ENCODE results near the gene HSPB1.

The HSPB1 gene

GRCh38 chr7:76342222-76342621 is 39.7 kb downstream of the HSPB1 start (continued):
- TF ChIP-seq, protein P1, sequence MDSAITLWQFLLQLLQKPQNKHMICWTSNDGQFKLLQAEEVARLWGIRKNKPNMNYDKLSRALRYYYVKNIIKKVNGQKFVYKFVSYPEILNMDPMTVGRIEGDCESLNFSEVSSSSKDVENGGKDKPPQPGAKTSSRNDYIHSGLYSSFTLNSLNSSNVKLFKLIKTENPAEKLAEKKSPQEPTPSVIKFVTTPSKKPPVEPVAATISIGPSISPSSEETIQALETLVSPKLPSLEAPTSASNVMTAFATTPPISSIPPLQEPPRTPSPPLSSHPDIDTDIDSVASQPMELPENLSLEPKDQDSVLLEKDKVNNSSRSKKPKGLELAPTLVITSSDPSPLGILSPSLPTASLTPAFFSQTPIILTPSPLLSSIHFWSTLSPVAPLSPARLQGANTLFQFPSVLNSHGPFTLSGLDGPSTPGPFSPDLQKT (IDR thresholded peaks at IDR 0.05; ENCODE audit: borderline replicate concordance, low read depth, low read length): no peak
- TF ChIP-seq, protein P2, sequence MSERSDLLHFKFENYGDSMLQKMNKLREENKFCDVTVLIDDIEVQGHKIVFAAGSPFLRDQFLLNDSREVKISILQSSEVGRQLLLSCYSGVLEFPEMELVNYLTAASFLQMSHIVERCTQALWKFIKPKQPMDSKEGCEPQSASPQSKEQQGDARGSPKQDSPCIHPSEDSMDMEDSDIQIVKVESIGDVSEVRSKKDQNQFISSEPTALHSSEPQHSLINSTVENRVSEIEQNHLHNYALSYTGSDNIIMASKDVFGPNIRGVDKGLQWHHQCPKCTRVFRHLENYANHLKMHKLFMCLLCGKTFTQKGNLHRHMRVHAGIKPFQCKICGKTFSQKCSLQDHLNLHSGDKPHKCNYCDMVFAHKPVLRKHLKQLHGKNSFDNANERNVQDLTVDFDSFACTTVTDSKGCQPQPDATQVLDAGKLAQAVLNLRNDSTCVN (tag by site-specific recombination; optimal IDR thresholded peaks at IDR 0.05): no peak

- ChIA-PET POLR2A (no interaction called here), CTCF (no interaction called here)
- Histone ChIP-seq H3K27ac (ENCODE audit: extremely low read depth, low read depth, low read length) (no peak overlapping the region), H3K36me3 (ENCODE audit: control insufficient read depth in 2 of 2, insufficient read depth in 1 of 2, low read length in 2 of 2) (peaks cover 44 to 52% of the 10 kb centered on the region in 2 experiments), H3K9me3 (ENCODE audit: control insufficient read depth, insufficient read depth, low read depth, low read length) (no peaks in the 10 kb centered on the region), H3K4me3 (ENCODE audit: low read depth, low read length) (no peak overlapping the region), H3K4me1 (ENCODE audit: control insufficient read depth, insufficient read depth, low read length) (no peaks in the 10 kb centered on the region)
- TF ChIP-seq ZNF513 (tag by site-specific recombination; IDR thresholded peaks at IDR 0.05) (no peak), YY1 (tag by site-specific recombination; IDR thresholded peaks at IDR 0.05) (no peak), GFI1B (tag by site-specific recombination; IDR thresholded peaks at IDR 0.05) (no peak), ZNF416 (tag by site-specific recombination; IDR thresholded peaks at IDR 0.05) (no peak), ZNF302 (tag by site-specific recombination; IDR thresholded peaks at IDR 0.05; ENCODE audit: low read depth) (no peak), ZNF311 (tag by site-specific recombination; IDR thresholded peaks at IDR 0.05; ENCODE audit: borderline replicate concordance) (no peak), ZFP3 (tag by site-specific recombination; IDR thresholded peaks at IDR 0.05; ENCODE audit: low read depth) (no peak), HIC1 (tag by site-specific recombination; IDR thresholded peaks at IDR 0.05) (no peak), ZNF561 (tag by site-specific recombination; IDR thresholded peaks at IDR 0.05; ENCODE audit: borderline replicate concordance) (no peak), ZNF777 (tag by site-specific recombination; IDR thresholded peaks at IDR 0.05; ENCODE audit: borderline replicate concordance) (no peak), ZSCAN16 (tag by site-specific recombination; IDR thresholded peaks at IDR 0.05) (no peak)
- TF ChIP-seq, protein P3, sequence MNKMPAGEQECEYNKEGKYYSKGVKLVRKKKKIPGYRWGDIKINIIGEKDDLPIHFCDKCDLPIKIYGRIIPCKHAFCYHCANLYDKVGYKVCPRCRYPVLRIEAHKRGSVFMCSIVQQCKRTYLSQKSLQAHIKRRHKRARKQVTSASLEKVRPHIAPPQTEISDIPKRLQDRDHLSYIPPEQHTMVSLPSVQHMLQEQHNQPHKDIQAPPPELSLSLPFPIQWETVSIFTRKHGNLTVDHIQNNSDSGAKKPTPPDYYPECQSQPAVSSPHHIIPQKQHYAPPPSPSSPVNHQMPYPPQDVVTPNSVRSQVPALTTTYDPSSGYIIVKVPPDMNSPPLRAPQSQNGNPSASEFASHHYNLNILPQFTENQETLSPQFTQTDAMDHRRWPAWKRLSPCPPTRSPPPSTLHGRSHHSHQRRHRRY (tag by site-specific recombination; IDR thresholded peaks at IDR 0.05): no peak
- TF ChIP-seq, protein P4, sequence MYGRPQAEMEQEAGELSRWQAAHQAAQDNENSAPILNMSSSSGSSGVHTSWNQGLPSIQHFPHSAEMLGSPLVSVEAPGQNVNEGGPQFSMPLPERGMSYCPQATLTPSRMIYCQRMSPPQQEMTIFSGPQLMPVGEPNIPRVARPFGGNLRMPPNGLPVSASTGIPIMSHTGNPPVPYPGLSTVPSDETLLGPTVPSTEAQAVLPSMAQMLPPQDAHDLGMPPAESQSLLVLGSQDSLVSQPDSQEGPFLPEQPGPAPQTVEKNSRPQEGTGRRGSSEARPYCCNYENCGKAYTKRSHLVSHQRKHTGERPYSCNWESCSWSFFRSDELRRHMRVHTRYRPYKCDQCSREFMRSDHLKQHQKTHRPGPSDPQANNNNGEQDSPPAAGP (tag by site-specific recombination; IDR thresholded peaks at IDR 0.05): no peak
- TF ChIP-seq, protein P5, sequence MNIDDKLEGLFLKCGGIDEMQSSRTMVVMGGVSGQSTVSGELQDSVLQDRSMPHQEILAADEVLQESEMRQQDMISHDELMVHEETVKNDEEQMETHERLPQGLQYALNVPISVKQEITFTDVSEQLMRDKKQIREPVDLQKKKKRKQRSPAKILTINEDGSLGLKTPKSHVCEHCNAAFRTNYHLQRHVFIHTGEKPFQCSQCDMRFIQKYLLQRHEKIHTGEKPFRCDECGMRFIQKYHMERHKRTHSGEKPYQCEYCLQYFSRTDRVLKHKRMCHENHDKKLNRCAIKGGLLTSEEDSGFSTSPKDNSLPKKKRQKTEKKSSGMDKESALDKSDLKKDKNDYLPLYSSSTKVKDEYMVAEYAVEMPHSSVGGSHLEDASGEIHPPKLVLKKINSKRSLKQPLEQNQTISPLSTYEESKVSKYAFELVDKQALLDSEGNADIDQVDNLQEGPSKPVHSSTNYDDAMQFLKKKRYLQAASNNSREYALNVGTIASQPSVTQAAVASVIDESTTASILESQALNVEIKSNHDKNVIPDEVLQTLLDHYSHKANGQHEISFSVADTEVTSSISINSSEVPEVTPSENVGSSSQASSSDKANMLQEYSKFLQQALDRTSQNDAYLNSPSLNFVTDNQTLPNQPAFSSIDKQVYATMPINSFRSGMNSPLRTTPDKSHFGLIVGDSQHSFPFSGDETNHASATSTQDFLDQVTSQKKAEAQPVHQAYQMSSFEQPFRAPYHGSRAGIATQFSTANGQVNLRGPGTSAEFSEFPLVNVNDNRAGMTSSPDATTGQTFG (tag by site-specific recombination; IDR thresholded peaks at IDR 0.05; ENCODE audit: borderline replicate concordance): no peak
- TF ChIP-seq, protein P6, sequence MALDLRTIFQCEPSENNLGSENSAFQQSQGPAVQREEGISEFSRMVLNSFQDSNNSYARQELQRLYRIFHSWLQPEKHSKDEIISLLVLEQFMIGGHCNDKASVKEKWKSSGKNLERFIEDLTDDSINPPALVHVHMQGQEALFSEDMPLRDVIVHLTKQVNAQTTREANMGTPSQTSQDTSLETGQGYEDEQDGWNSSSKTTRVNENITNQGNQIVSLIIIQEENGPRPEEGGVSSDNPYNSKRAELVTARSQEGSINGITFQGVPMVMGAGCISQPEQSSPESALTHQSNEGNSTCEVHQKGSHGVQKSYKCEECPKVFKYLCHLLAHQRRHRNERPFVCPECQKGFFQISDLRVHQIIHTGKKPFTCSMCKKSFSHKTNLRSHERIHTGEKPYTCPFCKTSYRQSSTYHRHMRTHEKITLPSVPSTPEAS (tag by site-specific recombination; IDR thresholded peaks at IDR 0.05): no peak
Observed at GRCh38 chr7:76343294-76343930, 40.9 kb downstream of the HSPB1 start.
